Activated T-cell treated with anti-CD3 and anti-CD28 coated beads, Interleukin-2, amount 50 U/mL, for 72 hours (primary cell): Measurements from ENCODE around the gene SPACA1. TPM values are rescaled to one million over a fixed set of nuclear protein-coding genes. Genes with fewer than 3 reads are reported as not detected.

Experiments
- ATAC-seq, 2 donors: fragments of 150-1000 bp; cut with Tn5 transposase; replicated peaks in 1 of 2; 2 replicates each; pipeline ENCODE4 v1.10.0; 2021; ENCODE audit warnings: moderate library complexity in 2 of 2, mild to moderate bottlenecking in 1 of 2
- DNase-seq, 2 donors: peaks; one replicate each; pipeline ENCODE4 v3.0.0; 2021 to 2022; ENCODE audit warnings: mixed read lengths in 1 of 2
- H3K27ac Mint-ChIP-seq: one replicate; pipeline ENCODE4 v1.8.0; 2022; ENCODE audit warnings: mild to moderate bottlenecking, moderate library complexity, mixed read lengths
- H3K27me3 Mint-ChIP-seq: one replicate; pipeline ENCODE4 v1.8.0; 2022; ENCODE audit warnings: low read depth, mixed read lengths
- H3K36me3 Mint-ChIP-seq, 2 donors: one replicate each; pipeline ENCODE4 v1.8.0; 2022; ENCODE audit warnings: mixed read lengths in 2 of 2, mild to moderate bottlenecking in 1 of 2; ENCODE audit not compliant: insufficient read depth in 2 of 2
- H3K4me1 Mint-ChIP-seq: one replicate; pipeline ENCODE4 v1.8.0; 2022; ENCODE audit warnings: low read depth, mixed read lengths
- H3K4me3 Mint-ChIP-seq, 2 donors: one replicate each; pipeline ENCODE4 v1.8.0; 2022; ENCODE audit warnings: mild to moderate bottlenecking in 2 of 2, mixed read lengths in 2 of 2, moderate library complexity in 2 of 2
- H3K9me3 Mint-ChIP-seq, 2 donors: one replicate each; pipeline ENCODE4 v1.8.0; 2022; ENCODE audit warnings: mixed read lengths in 2 of 2
- total RNA-seq, 2 donors: library from RNA; stranded (reverse); gene quantifications; one replicate each; pipeline ENCODE4 v1.2.3, GENCODE V29; 2022

SPACA1 gene
- total RNA-seq, 2 donors from 2014 or later: not detected

GRCh38 chr6:88045521-88046136 is 2.0 kb upstream of the SPACA1 start:
- Mint-ChIP-seq H3K4me1 (no peaks in the 10 kb centered on the region), H3K9me3 (peaks cover 0 to 1% of the 10 kb centered on the region in 2 donors), H3K27me3 (peaks cover 21% of the 10 kb centered on the region)

GRCh38 chr6:88048578-88048977 is 937 bp downstream of the SPACA1 start:
- H3K27me3 Mint-ChIP-seq: peaks cover 22% of the 10 kb centered on the region
- H3K4me1 Mint-ChIP-seq: no peaks in the 10 kb centered on the region
- peaks cover 0 to 1% of the 10 kb centered on the region in 2 donors for H3K9me3 Mint-ChIP-seq
- no peak for ATAC-seq
- DNase-seq: no peak
- no peak overlapping the region for H3K4me3 Mint-ChIP-seq
- peaks cover 2% of the 10 kb centered on the region in 2 donors for H3K36me3 Mint-ChIP-seq
- no peak overlapping the region for H3K27ac Mint-ChIP-seq

More at GRCh38 chr6:88045521-88046136, 2.0 kb upstream of the SPACA1 start:
- no peak for ATAC-seq
- Mint-ChIP-seq H3K27ac (no peak overlapping the region), H3K36me3 (peaks cover 2% of the 10 kb centered on the region in 2 donors), H3K4me3 (no peak overlapping the region)
- no peak for DNase-seq

DNA sequence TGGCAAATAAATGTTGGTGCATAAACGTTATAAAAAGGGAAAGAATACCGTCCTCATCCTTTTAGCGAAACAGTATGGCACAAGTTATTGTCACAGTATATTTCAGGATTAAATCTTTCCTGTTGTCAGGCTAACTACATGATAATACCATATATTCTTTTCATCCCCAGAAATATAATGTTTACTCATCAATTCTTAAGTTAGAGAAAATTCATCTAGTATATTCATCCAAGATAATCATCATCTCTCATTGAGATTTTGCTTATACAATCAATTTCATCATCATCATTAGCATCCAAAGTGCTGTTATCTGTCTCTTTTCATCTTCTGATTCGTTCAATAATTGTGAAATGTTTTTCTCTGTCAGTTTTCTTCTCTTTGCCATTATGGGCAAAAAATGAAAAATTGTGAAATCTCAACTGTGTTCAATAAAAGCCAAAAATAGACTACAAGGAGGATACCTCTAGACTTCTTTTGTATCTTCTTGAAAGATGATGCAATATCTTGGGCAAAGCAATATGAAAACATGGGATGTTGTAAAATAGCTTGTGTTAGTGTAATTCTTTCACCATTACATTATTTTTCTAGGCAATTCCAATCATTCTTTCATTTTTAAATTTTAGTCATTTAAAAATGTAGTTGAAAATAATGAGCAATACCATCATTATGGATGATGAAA is 2.6 kb downstream of the SPACA1 start:
- no peak for ATAC-seq
- peaks cover 0 to 1% of the 10 kb centered on the region in 2 donors for H3K9me3 Mint-ChIP-seq
- no peak overlapping the region for H3K27ac Mint-ChIP-seq
- H3K4me3 Mint-ChIP-seq: no peak overlapping the region
- DNase-seq: no peak
- H3K4me1 Mint-ChIP-seq: no peaks in the 10 kb centered on the region
- peaks cover 2% of the 10 kb centered on the region in 2 donors for H3K36me3 Mint-ChIP-seq
- peaks cover 20% of the 10 kb centered on the region for H3K27me3 Mint-ChIP-seq

GRCh38 chr6:88059191-88059590 is 11.6 kb downstream of the SPACA1 start:
- no peak overlapping the region for H3K27ac Mint-ChIP-seq
- H3K9me3 Mint-ChIP-seq: no peaks in the 10 kb centered on the region
- no peak overlapping the region for H3K4me3 Mint-ChIP-seq
- peaks cover 11% of the 10 kb centered on the region for H3K27me3 Mint-ChIP-seq
- DNase-seq (no peak), ATAC-seq (no peak)
- H3K36me3 Mint-ChIP-seq: no peaks in the 10 kb centered on the region
- no peaks in the 10 kb centered on the region for H3K4me1 Mint-ChIP-seq

GRCh38 chr6:88062376-88062775 is 14.7 kb downstream of the SPACA1 start:
- DNase-seq: no peak
- no peak for ATAC-seq
- Mint-ChIP-seq H3K9me3 (no peaks in the 10 kb centered on the region), H3K4me1 (no peaks in the 10 kb centered on the region), H3K27ac (no peak overlapping the region), H3K4me3 (no peak overlapping the region), H3K27me3 (peaks cover 5% of the 10 kb centered on the region), H3K36me3 (no peaks in the 10 kb centered on the region)

DNA sequence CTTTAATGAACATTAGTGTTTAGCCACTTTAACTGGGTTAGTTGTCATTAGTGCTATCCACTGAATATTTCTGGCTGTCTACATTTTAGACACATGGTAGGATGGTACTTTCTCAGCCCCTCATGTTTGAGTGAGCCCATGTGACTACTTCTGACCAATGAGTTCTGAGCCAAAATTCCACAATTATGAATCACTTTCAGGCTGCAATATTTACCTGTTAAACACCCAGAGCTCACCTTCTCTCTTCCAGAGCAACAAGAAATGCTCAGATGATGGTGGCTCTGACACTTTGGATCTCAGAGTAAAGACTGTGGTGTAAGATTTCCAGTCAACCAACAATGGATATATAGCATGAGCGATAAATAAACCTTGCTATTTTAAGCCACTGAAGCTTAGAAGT is 24.8 kb downstream of the SPACA1 start:
- Mint-ChIP-seq H3K4me3 (no peak overlapping the region), H3K4me1 (no peaks in the 10 kb centered on the region), H3K27me3 (peaks cover 14% of the 10 kb centered on the region), H3K36me3 (no peaks in the 10 kb centered on the region), H3K27ac (no peak overlapping the region), H3K9me3 (no peaks in the 10 kb centered on the region)
- no peak for ATAC-seq
- no peak for DNase-seq

DNA sequence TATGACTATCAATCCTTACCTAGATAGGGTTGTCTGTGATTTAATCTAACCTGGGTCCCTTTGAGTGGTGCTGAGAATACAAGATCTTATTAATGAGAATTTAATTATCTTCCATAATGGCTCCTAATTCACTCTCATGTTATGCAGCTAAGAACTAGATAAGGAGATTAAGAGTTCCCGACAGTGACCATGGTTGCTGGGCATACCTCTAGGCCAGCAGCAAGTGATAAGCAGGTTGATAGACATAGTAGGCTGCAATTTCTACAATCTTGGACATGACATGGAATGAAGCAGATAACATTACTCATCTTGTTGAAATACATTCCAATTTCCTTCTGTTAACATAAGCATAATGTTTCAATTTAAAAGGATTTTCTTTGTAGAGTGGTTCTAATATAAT is 27.1 kb downstream of the SPACA1 start:
- no peak overlapping the region for H3K4me3 Mint-ChIP-seq
- no peak overlapping the region for H3K27ac Mint-ChIP-seq
- H3K27me3 Mint-ChIP-seq: peaks cover 5% of the 10 kb centered on the region
- ATAC-seq (no peak), DNase-seq (no peak)
- H3K36me3 Mint-ChIP-seq: no peaks in the 10 kb centered on the region
- H3K9me3 Mint-ChIP-seq: no peaks in the 10 kb centered on the region
- H3K4me1 Mint-ChIP-seq: no peaks in the 10 kb centered on the region

GRCh38 chr6:88077305-88077704 is 29.7 kb downstream of the SPACA1 start:
- no peak overlapping the region for H3K27ac Mint-ChIP-seq
- no peaks in the 10 kb centered on the region for H3K36me3 Mint-ChIP-seq
- no peak for DNase-seq
- ATAC-seq: no peak
- H3K4me1 Mint-ChIP-seq: no peaks in the 10 kb centered on the region
- H3K9me3 Mint-ChIP-seq: no peaks in the 10 kb centered on the region
- H3K27me3 Mint-ChIP-seq: peaks cover 9% of the 10 kb centered on the region
- no peak overlapping the region for H3K4me3 Mint-ChIP-seq

DNA sequence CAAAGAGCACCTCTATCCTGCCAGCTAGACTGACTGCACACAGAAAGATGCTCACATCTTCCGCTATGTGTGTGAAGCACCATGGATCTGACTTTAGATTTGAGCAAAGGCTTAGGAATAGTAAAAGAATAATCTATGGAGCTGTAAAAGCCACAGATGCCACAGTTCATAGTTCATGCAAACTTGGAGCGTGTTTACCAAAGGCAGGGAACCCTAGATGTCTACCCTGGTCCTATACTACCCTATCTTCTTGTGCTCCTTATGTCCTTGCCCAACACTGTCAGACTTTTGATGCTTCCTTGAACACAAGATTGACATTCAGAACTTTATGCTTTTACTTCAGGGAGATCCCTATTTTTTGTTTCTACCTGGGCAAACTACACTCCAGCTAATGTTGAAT is 39.2 kb downstream of the SPACA1 start:
- H3K9me3 Mint-ChIP-seq: peaks cover 0 to 2% of the 10 kb centered on the region in 2 donors
- H3K27ac Mint-ChIP-seq: no peak overlapping the region
- ATAC-seq: no peak
- DNase-seq: no peak
- H3K36me3 Mint-ChIP-seq: no peaks in the 10 kb centered on the region
- H3K27me3 Mint-ChIP-seq: peaks cover 8% of the 10 kb centered on the region
- no peaks in the 10 kb centered on the region for H3K4me1 Mint-ChIP-seq
- H3K4me3 Mint-ChIP-seq: no peak overlapping the region

DNA sequence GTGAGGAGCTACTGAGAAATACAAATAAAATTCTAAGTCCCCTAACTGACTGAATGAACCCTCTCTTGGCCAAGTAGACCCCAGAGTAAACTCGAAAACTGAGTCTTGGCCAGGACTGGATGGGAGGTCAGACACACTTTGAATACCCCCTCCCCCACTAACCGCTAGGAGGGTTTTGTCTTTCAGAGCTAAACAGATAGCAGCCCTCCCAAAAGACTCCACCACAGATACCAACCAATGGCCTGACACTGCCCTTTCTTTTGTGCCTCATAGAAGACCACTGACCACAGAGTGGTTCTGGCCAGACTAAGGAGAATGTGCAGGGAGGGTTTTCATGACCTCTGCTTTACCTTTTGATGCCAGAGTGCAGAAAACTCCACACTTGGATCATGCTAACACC is 42.1 kb downstream of the SPACA1 start:
- no peak for DNase-seq
- Mint-ChIP-seq H3K4me3 (no peak overlapping the region), H3K27me3 (no peaks in the 10 kb centered on the region), H3K27ac (no peak overlapping the region), H3K9me3 (no peaks in the 10 kb centered on the region), H3K4me1 (no peaks in the 10 kb centered on the region), H3K36me3 (no peaks in the 10 kb centered on the region)
- ATAC-seq: no peak

GRCh38 chr6:88105741-88106340 is 58.2 kb downstream of the SPACA1 start:
- DNase-seq: no peak
- Mint-ChIP-seq H3K36me3 (no peaks in the 10 kb centered on the region), H3K4me3 (no peak overlapping the region), H3K27ac (no peak overlapping the region), H3K4me1 (no peaks in the 10 kb centered on the region), H3K9me3 (peaks cover 0 to 3% of the 10 kb centered on the region in 2 donors), H3K27me3 (peaks cover 4% of the 10 kb centered on the region)
- ATAC-seq: no peak

- no peak for ATAC-seq
- H3K9me3 Mint-ChIP-seq: peaks cover 0 to 3% of the 10 kb centered on the region in 2 donors
- no peak overlapping the region for H3K4me3 Mint-ChIP-seq
- no peak for DNase-seq
- no peaks in the 10 kb centered on the region for H3K4me1 Mint-ChIP-seq
- H3K36me3 Mint-ChIP-seq: no peaks in the 10 kb centered on the region
- H3K27me3 Mint-ChIP-seq: peaks cover 2% of the 10 kb centered on the region
- H3K27ac Mint-ChIP-seq: no peak overlapping the region
Measured at GRCh38 chr6:88107241-88107640, 59.6 kb downstream of the SPACA1 start.

DNA sequence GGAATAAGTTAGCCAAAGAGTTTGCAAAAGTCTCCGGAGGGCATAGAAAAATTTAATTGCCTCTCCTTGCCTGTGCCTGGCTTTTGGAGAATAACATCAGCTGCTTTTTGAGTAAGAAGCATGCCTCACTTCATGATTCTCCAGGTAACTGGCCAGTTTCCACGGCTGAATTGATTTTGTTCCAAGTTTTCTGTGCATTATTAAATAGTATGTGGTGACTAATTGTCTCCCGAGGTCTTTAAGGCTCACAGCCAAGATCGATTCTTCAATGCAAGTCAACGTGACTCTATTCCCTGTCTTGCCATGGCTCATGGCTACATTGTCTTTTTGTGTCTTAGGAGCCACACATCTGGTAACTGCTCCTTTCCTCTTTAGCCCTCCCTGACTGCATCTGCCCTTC is 64.3 kb downstream of the SPACA1 start:
- ATAC-seq: no peak
- no peaks in the 10 kb centered on the region for H3K36me3 Mint-ChIP-seq
- no peak overlapping the region for H3K27ac Mint-ChIP-seq
- peaks cover 9% of the 10 kb centered on the region for H3K27me3 Mint-ChIP-seq
- H3K4me3 Mint-ChIP-seq: no peak overlapping the region
- no peaks in the 10 kb centered on the region for H3K9me3 Mint-ChIP-seq
- no peaks in the 10 kb centered on the region for H3K4me1 Mint-ChIP-seq
- DNase-seq: no peak
